HG03103 (cell line): ENCODE data around the gene EXOSC5.
"Not testable (repeated sequence)": the region's sequence is repeated elsewhere in the genome, so short reads cannot be mapped to it uniquely, and the experiment has no call there.

Source experiments
- ATAC-seq: cut with Tn5 transposase; IDR thresholded peaks from one replicate; pipeline ENCODE4 v1.9.1; 2021; ENCODE audit warnings: low read depth; ENCODE audit not compliant: unreplicated experiment

Gene EXOSC5

GRCh38 chr19:41352279-41352608, 44.9 kb downstream of the EXOSC5 start:
- ATAC-seq: no peak

- no peak for ATAC-seq
Observed at GRCh38 chr19:41351339-41352245, 45.6 kb downstream of the EXOSC5 start.

GRCh38 chr19:41350735-41351338, 46.3 kb downstream of the EXOSC5 start:
- no peak for ATAC-seq

DNA sequence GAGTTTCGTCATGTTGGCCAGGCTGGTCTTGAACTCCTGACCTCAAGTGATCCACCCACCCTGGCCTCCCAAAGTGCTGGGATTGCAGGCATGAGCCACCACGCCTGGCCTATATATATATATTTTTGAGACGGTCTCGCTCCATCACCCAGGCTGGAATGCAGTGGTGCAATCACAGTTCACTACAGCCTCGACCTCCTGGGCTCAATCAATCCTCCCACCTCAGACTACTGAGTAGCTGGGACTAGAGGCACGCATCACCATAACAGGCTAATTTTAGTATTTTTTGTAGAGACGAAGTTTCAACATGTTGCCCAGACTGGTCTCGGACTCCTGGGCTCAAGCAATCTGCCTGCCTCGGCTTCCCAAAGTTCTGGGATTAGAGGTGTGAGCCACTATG, 50.2 kb downstream of the EXOSC5 start:
- not testable (repeated sequence) for ATAC-seq

GRCh38 chr19:41344162-41344561, 53.0 kb downstream of the EXOSC5 start:
- ATAC-seq: no peak

GRCh38 chr19:41341669-41342490, 55.3 kb downstream of the EXOSC5 start:
- no peak for ATAC-seq

GRCh38 chr19:41339936-41340335, 57.2 kb downstream of the EXOSC5 start:
- no peak for ATAC-seq
